ENCODE data around the gene AMOTL1. TPM values are rescaled to one million over a fixed set of nuclear protein-coding genes. Genes with fewer than 3 reads are reported as not detected.
A peak's percentile ranks its signal among the peaks of the same experiment; 100 is the strongest.
"Not testable (repeated sequence)": the region's sequence is repeated elsewhere in the genome, so short reads cannot be mapped to it uniquely, and the experiment has no call there.

AMOTL1 gene
- total RNA-seq, 1 donor from 2014 or later: 22.9 TPM

DNA sequence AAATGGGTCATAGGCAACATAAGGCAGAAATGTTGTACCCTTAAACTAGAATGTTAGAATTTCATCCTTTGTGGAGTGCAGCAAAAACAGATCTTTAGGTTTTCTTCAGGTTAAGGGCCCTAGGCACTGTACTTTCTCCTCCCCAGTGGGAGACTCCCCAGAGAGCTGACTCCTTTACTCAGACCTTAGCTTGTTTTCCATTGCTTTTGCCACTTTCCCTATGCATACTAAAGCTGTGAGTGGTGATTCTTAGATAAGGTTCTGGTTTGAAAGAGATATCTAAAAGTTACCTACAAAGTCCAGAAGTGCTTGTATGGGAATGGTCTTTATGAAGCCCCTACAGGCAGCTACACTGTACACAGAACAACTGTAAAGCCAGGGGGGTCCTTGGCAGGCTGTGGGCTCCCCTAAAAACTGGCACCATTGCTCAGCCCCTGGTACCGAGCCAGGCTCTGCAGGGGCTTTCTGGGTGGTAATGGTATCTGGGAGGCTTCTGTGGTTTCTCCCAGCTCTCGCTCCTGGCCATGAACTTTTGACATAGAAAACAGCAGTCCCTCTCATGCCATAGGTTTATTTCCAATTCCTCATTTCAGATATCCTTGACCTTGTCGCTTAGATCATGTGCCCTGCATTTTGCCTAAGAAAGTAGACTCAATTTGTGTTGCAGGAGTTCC is 23.2 kb downstream of the AMOTL1 start:
- DNase-seq (ENCODE audit: low spot score): no peak
- ATAC-seq: no peak

DNA sequence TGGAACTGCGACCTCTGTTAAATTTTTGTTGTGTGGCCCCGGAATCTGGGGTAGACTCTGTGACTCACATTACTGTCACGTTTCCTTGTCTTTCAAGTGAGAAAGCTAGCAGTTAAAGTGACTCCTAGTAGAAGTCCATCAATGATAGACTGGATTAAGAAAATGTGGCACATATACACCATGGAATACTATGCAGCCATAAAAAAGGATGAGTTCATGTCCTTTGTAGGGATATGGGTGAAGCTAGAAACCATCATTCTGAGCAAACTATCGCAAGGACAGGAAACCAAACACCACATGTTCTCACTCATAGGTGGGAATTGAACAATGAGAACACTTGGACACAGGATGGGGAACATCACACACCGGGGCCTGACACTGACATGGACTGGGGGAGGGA is 23.8 kb downstream of the AMOTL1 start:
- not testable (repeated sequence) for DNase-seq (ENCODE audit: low spot score); ATAC-seq

DNA sequence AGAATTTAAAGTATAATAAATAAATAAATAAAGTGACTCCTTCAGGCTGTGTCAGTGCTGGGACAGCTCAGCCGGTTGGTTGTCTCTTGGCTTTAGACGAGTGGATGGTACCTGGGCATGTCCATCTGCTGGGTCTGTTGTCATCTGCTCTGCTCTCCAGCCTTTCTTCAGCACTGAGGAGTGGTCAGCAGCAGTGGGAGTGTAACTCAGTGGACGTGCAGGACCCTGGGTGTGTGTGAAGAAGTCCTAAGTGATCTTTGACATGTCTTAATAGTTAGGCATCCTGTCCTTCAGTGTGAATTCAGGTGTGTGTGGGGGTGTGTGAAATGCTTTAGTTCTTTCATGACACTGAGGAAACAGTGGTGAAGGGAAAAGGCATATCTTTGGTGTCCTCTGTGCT is 24.3 kb downstream of the AMOTL1 start:
- DNase-seq (ENCODE audit: low spot score): no peak
- no peak for ATAC-seq

DNA sequence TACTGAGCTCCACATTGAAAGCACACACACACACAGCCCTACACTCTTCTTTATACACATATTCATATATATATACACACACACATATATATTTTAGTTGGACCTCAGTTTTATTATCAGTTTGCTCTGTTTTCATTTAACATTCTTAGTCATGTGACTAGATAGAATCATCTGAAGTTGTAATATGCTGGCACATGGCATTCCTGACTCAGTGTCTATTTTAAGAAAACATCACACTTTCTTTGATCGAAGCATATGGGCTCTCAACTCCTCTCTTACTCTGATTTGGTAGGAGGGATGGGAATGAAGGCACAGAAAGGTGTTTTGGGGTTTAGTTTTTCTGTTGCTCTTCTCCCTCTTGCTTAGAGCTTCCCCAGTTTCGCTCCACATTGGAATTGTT is 24.8 kb downstream of the AMOTL1 start:
- ATAC-seq: no peak

DNA sequence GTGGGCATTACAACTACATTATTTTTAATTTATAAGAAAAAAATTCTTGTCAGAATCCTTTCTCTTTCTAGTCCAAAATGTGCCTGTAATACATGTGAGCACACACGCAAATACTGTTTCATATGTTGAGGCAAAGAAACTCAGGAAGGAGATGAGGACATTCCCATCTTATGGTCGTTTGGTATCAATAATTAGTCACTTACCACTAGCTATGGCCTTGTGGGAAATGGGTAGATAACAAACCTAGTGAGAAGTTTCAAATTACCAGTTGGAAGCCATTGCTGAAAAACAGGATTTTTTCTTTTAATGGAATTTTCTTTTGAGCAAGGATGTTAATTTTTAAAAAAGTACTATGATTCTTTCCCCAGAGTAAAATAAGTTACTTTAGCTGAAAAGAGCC is 25.7 kb downstream of the AMOTL1 start:
- DNase-seq (ENCODE audit: low spot score) (no peak), ATAC-seq (no peak)

More for the DNA sequence above, 24.8 kb downstream of the AMOTL1 start:
- DNase-seq (ENCODE audit: low spot score): no peak

DNA sequence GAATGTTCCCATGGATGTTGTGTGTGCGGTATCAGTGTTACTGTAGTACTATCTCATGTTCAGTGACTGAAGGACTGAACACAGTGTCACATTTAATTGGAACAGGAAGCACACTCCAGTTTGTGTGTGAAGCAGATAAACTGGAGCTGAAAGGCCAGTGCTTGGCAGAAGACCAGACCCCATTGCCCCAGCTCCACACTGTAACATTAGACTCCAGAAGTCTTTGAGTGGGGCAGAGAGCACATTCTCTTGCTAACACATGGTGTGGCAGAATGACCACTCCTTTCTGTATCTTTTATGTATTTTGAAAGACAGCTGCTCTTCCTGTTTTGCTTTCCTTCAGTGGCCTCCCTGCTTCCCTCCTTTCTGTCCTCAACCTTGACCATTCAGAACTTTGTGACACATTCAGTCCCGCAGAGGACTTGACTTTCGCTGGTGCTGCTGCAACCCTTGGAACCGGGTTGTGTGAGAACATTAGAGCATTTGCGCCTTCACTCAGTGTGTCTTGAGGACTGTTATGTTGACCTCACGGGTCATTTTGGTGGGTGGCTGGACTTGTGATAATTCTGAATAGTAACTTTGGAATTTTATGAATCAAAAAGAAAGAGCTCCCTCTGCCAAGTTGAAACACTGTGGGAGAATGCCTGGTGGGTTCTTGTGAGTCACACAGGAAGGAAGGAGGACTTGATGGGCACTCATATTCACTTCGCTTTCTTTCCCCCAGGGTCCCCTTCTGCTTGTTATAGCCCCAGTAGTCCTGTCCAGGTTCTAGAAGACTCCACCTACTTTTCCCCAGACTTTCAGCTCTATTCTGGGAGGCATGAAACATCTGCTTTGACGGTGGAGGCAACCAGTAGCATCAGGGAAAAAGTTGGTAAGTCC is 26.4 kb downstream of the AMOTL1 start:
- DNase-seq (ENCODE audit: low spot score) (peak; percentile 86), ATAC-seq (peak; percentile 74)

DNA sequence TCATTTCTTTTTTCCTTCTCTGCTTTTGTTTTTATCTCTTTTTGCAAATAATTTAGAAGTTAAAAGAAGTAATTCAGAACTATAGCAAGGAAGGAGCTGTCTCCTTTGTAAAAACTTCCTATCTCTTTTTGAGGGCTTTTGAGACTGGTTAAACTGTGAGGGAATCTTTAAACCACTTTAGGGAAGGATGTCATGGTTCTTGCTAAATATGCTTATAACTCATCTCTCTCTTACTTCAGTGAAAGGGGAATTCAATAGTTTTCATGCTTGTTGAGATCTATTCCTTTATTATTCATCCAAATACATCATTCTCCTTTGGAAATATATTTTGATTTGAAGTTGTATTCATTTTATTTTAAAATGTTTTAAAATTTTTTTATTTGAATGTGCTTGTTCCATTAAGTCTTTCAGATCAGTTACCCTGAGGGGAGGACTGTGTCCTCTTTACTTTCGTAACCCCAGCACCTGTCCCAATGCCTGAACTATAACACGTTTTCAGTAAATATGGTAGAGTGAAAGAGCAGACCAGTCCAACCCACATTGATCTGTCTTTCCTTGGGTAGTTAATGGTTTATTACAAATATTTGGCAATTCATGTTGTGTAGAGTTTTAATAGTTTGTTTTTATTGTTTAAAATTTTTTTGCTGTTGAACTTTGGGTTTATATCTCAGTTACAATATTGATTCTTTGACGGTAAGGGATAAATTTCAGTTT is 27.5 kb downstream of the AMOTL1 start:
- peak; percentile 67 for DNase-seq (ENCODE audit: low spot score)
- ATAC-seq: peak; percentile 70

DNA sequence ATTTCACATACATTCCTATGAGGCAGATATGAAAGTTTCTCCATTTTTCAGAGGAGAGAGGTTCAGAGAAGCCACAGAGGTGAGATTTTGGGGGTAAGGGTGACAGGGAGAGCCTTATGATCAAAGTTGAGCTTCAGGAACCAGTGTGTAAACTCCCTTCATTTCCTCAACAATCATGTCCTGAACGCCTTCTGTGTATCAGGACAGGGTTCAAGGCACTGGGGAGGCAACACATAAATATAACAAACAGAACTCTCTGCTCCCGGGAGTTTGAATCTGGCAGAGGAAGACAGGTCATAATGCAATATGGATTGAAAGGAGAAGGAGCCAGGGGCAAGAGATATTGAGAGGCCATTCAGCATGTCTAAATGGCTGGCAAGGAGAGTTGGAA is 28.0 kb downstream of the AMOTL1 start:
- peak; percentile 59 for ATAC-seq
- DNase-seq (ENCODE audit: low spot score): peak; percentile 55

DNA sequence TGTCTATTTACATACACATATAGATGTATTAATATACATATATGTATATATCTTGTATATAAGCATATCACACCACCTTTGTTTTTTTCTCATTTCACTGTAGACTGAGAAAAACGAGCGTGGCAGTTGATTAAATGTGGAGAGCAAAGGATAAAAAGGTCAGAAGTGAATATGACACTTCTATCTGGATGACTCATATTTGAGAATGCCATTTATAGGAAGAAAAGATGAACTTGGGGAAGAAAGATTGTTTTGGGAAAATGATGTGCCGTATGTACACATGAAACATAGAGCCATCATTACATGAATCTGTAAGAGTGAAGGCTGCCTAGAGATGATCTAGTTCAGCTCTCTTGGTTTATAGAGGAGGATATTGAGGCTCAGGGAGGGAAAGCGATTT is 28.7 kb downstream of the AMOTL1 start:
- DNase-seq (ENCODE audit: low spot score): no peak
- no peak for ATAC-seq

DNA sequence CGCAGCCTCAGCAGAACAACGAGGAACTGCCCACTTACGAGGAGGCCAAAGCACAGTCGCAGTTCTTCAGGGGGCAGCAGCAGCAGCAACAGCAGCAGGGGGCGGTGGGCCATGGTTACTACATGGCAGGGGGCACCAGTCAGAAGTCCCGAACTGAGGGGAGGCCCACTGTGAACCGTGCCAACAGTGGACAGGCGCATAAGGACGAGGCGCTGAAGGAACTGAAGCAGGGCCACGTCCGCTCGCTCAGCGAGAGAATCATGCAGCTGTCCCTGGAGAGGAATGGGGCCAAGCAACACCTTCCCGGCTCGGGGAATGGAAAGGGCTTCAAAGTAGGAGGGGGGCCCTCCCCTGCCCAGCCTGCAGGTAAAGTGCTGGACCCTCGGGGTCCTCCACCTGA is 31.6 kb downstream of the AMOTL1 start:
- DNase-seq (ENCODE audit: low spot score): no peak
- no peak for ATAC-seq

DNA sequence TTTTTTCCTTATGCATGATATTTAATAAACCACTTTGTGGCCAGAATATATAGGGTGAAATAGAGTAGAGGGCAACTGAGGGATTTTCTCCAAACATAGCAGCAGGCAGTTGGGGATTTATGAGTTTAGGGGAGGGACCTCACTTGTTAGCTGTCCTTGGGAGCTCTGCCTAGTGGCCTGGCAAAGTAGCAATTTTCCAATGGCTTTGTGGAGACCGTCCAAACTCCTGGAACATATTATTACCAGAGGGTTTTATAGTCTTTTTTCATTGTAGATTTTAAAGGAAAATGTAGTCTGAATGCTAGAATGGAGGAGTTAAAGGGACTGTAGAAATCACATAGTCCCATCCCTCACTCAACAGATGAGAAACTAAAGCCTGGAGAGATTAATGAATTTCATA is 32.3 kb downstream of the AMOTL1 start:
- peak; percentile 76 for DNase-seq (ENCODE audit: low spot score)
- peak; percentile 61 for ATAC-seq

DNA sequence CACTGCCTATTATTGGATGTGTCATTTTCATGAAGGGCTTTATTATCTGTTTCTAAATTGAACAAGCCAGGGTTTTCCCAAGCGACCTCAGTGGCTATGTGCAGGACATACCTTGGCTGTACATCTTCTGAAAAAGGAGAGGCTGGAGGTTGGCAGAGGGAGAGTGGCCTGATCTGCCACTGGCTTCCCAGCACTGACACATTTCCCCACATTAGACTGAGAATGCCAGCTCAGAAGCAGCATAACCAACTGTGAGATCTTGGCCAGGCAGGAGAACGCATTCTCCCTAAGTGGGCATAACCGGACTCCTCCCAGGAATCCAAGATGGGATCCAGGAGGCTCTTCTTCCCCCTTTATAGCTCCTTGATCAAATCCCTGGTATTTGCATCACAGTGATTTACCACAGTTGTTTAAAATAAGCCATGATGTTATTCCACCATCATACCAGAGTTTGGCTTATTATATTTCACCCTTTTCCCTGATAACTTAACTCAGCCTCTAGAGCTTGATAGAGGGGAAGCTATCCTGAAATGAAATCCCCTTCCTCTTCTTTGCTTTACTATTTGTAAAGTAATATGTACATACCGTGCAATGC is 33.8 kb downstream of the AMOTL1 start:
- no peak for DNase-seq (ENCODE audit: low spot score)
- ATAC-seq: no peak

DNA sequence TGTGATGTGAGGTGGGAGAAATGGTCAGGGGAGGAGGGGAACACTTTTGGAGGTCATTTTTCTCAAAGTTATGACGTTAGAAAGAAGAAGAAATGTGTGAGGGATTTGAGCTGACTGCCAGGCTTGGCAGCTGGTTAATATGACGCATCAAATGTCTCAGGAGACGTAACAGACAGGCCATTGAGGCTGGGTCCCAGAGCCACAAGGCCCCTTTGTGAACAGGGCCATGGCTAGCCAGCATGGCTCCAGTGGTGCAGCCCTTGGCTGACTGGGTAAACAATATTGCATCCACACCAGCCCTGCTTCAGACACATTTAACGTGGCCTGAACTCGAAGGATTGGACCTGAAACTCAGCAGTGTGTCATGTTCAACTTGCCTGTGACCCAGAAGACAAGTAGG is 34.3 kb downstream of the AMOTL1 start:
- DNase-seq (ENCODE audit: low spot score) (no peak), ATAC-seq (no peak)

DNA sequence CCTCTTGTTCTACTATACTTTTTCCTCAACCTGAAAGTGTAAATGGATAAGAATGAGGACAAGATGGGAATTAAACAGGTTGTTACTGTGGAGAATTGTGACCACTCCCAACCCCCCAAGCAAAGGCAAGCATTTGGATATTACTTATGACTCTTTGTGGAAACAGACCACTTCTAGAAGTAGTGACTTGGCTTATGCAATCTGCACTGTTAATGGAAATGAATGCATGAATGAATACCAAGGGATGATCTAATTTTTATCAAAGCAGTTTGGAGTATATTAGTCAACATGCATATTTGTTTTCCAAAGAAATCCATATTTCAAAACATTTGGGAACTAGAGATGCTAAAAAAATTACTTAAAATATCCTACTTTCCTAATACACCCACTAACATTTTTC is 35.3 kb downstream of the AMOTL1 start:
- no peak for ATAC-seq
- no peak for DNase-seq (ENCODE audit: low spot score)

DNA sequence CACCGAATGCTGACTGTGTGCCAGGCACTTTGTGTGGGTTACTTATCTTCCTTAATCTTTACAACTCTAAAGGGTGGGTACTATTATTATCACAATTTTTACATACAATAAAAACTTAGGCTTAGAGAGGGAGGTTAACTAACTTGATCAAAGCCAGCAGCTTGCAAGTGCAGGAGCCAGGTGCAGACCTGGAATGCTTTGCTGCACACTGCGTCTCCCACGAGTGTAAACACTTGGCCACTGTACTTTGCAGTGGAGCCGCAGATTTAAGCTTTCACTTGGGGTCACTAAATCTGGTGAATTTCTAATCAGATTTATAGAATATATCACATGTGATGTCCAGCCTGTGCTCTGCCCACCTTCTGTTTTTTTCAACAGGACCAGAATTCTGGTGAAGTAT is 36.7 kb downstream of the AMOTL1 start:
- DNase-seq (ENCODE audit: low spot score) (no peak), ATAC-seq (peak; percentile 55)

DNA sequence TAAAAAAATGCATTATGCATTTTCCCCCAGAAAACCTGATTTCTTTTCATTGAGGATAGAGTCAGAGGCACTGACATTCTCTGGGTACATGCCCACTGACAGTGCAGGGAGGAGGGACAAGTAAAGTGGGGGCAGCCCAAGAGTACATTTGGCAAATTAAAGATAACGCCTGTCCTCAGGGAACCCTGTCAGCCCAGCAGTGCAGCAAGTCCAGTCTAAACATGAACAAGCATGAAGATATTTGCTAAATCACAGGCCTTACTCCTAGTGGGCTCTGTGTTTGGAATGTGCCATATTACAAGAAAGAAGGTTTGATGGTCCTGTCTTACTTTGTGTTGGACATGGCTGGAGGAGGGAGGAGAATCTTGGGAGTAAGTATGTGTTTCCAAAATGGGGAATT is 37.9 kb downstream of the AMOTL1 start:
- DNase-seq (ENCODE audit: low spot score): no peak
- ATAC-seq: peak; percentile 81

DNA sequence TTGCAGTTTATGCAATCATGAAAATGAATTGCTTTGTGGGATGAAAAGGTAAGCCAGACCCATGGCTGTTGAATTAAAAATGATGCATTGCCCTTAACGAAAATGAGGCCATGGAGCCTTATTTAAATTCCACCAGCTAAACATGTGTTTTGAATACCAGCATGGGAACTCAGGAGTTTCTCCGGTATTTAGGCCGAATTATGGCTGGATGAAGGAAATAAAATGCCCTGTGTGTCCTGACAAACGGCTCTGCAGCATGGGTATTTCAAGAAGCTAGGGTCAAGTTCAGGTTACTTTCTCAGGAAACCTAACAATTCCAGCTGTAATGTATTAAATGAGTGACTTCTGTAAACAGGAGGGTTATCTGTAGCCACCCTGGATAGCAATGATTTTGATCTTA is 38.3 kb downstream of the AMOTL1 start:
- ATAC-seq: no peak
- no peak for DNase-seq (ENCODE audit: low spot score)

DNA sequence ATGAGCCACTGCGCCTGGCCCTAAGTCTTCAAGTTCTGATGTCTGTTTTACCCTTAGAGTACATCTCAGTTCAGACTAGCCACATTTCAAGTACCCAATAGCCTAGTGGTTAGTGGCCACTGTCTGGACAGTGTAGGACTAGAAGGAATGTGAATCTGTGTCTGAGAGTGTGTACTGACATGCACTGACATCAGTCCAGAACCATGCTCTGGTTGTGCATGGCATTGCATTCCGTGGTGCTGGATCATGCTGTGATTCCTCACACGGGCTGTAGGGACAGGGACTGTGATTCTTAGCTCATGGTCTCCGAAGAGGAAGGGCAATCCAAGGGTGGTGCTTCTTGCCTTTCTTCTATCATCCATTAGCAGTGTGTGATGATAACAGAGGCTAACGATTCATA is 41.1 kb downstream of the AMOTL1 start:
- no peak for ATAC-seq
- no peak for DNase-seq (ENCODE audit: low spot score)

DNA sequence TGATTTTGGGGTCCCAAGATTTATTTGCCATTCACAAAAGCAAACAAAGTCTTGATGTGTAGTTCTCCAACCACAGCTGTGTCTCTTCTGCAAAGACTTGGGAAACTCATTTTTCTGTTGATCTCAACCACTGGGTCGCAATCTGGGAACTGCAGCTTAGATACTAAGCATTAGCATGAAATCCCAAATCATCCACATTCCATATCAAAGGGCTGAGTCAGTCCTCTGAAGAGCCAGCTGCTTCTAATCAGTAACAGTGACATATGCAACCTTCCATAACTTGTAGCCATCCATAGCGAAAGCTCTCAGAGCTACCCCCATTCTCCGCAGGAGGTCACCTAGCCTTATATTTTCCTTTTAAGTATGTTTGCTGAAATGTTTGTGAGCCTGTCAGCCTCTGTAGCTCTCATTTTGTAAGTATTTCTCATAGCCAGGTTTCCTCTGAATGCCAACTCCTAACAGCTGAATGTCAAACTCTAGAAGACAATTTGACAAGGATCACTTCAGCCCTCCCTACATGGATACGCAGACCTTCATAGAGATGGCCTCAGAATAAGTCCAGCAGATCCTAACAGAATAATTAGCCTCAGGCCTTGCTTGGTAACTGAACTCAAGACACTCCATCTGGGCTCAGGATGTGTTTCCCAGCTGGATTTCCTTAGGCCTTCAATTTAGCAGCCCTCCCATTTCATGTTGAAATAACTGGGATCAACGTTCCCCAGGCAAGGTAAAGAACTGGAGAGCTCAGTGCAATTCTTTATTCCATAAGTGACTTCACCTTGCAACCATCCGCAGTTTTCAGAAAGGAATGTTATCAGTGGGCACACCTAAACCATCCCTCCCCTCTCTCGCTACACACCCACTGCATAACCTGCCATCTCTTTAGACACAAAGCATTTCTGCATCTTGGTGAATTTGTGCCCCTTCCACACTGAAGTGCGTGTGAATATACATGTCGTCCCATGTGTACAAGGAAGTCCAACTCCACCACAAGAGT is 44.9 kb downstream of the AMOTL1 start:
- not testable (repeated sequence) for ATAC-seq; DNase-seq (ENCODE audit: low spot score)

All from left lobe of liver (tissue), 2 donors.